Measurements from ENCODE around the gene STOX1. TPM values are rescaled to one million over a fixed set of nuclear protein-coding genes. Genes with fewer than 3 reads are reported as not detected.
A peak's percentile ranks its signal among the peaks of the same experiment; 100 is the strongest.
"Not testable (repeated sequence)": the region's sequence is repeated elsewhere in the genome, so short reads cannot be mapped to it uniquely, and the experiment has no call there.

The STOX1 gene
- 0.21 TPM for total RNA-seq

- H3K4me1 ChIP-seq (ENCODE audit: insufficient read depth, low read length) = peaks cover 16% of the 10 kb centered on the region
- peaks cover 5% of the 10 kb centered on the region for H3K27me3 ChIP-seq (ENCODE audit: insufficient read depth, low read length)
- H3K4me3 ChIP-seq (ENCODE audit: low read length) = peak within 1 kb of the TSS; percentile 34
- no peaks in the 10 kb centered on the region for H3K9me3 ChIP-seq (ENCODE audit: low read depth, low read length)
Observed at GRCh38 chr10:68826764-68827591, at the start of gene STOX1. STOX1 (plus strand) TSS chr10:68827531; CDS start chr10:68827624, 93 bp downstream.

- Histone ChIP-seq H3K4me3 (ENCODE audit: low read length) (no peak overlapping the region), H3K4me1 (ENCODE audit: insufficient read depth, low read length) (no peaks in the 10 kb centered on the region), H3K9me3 (ENCODE audit: low read depth, low read length) (no peaks in the 10 kb centered on the region), H3K27me3 (ENCODE audit: insufficient read depth, low read length) (no peaks in the 10 kb centered on the region)
Observed at GRCh38 chr10:68781613-68782574, 45.4 kb upstream of the STOX1 start.

- no peaks in the 10 kb centered on the region for H3K9me3 ChIP-seq (ENCODE audit: low read depth, low read length)
- H3K4me1 ChIP-seq (ENCODE audit: insufficient read depth, low read length) = no peaks in the 10 kb centered on the region
- H3K4me3 ChIP-seq (ENCODE audit: low read length) = no peak overlapping the region
- no peaks in the 10 kb centered on the region for H3K27me3 ChIP-seq (ENCODE audit: insufficient read depth, low read length)
Observed at GRCh38 chr10:68784476-68784875, 42.9 kb upstream of the STOX1 start.

- Histone ChIP-seq H3K4me3 (ENCODE audit: low read length) (no peak overlapping the region), H3K27me3 (ENCODE audit: insufficient read depth, low read length) (no peaks in the 10 kb centered on the region), H3K9me3 (ENCODE audit: low read depth, low read length) (no peaks in the 10 kb centered on the region), H3K4me1 (ENCODE audit: insufficient read depth, low read length) (no peaks in the 10 kb centered on the region)
Observed at GRCh38 chr10:68787813-68788212, 39.5 kb upstream of the STOX1 start.

GRCh38 chr10:68790476-68790875, 36.9 kb upstream of the STOX1 start:
- Histone ChIP-seq H3K27me3 (ENCODE audit: insufficient read depth, low read length) (no peaks in the 10 kb centered on the region), H3K4me3 (ENCODE audit: low read length) (no peak overlapping the region), H3K9me3 (ENCODE audit: low read depth, low read length) (no peaks in the 10 kb centered on the region), H3K4me1 (ENCODE audit: insufficient read depth, low read length) (no peaks in the 10 kb centered on the region)

GRCh38 chr10:68792115-68792514, 35.2 kb upstream of the STOX1 start:
- Histone ChIP-seq H3K9me3 (ENCODE audit: low read depth, low read length) (no peaks in the 10 kb centered on the region), H3K4me1 (ENCODE audit: insufficient read depth, low read length) (no peaks in the 10 kb centered on the region), H3K4me3 (ENCODE audit: low read length) (no peak overlapping the region), H3K27me3 (ENCODE audit: insufficient read depth, low read length) (no peaks in the 10 kb centered on the region)

GRCh38 chr10:68795886-68796532, 31.3 kb upstream of the STOX1 start:
- no peaks in the 10 kb centered on the region for H3K27me3 ChIP-seq (ENCODE audit: insufficient read depth, low read length)
- H3K9me3 ChIP-seq (ENCODE audit: low read depth, low read length) = no peaks in the 10 kb centered on the region
- no peak overlapping the region for H3K4me3 ChIP-seq (ENCODE audit: low read length)
- no peaks in the 10 kb centered on the region for H3K4me1 ChIP-seq (ENCODE audit: insufficient read depth, low read length)

GRCh38 chr10:68796605-68797004, 30.7 kb upstream of the STOX1 start:
- Histone ChIP-seq H3K4me1 (ENCODE audit: insufficient read depth, low read length) (no peaks in the 10 kb centered on the region), H3K27me3 (ENCODE audit: insufficient read depth, low read length) (no peaks in the 10 kb centered on the region), H3K9me3 (ENCODE audit: low read depth, low read length) (no peaks in the 10 kb centered on the region), H3K4me3 (ENCODE audit: low read length) (no peak overlapping the region)

GRCh38 chr10:68800211-68800610, 27.1 kb upstream of the STOX1 start:
- Histone ChIP-seq H3K4me3 (ENCODE audit: low read length) (no peak overlapping the region), H3K4me1 (ENCODE audit: insufficient read depth, low read length) (no peaks in the 10 kb centered on the region), H3K27me3 (ENCODE audit: insufficient read depth, low read length) (no peaks in the 10 kb centered on the region), H3K9me3 (ENCODE audit: low read depth, low read length) (no peaks in the 10 kb centered on the region)

GRCh38 chr10:68804692-68805091, 22.6 kb upstream of the STOX1 start:
- H3K27me3 ChIP-seq (ENCODE audit: insufficient read depth, low read length) = no peaks in the 10 kb centered on the region
- H3K4me3 ChIP-seq (ENCODE audit: low read length) = no peak overlapping the region
- H3K4me1 ChIP-seq (ENCODE audit: insufficient read depth, low read length) = no peaks in the 10 kb centered on the region
- no peaks in the 10 kb centered on the region for H3K9me3 ChIP-seq (ENCODE audit: low read depth, low read length)

- not testable (repeated sequence) for H3K27me3 ChIP-seq (ENCODE audit: insufficient read depth, low read length); H3K4me3 ChIP-seq (ENCODE audit: low read length); H3K4me1 ChIP-seq (ENCODE audit: insufficient read depth, low read length); H3K9me3 ChIP-seq (ENCODE audit: low read depth, low read length)
Observed at GRCh38 chr10:68810830-68811229, 16.5 kb upstream of the STOX1 start.

GRCh38 chr10:68811314-68812009, 15.9 kb upstream of the STOX1 start:
- H3K9me3 ChIP-seq (ENCODE audit: low read depth, low read length) = no peaks in the 10 kb centered on the region
- H3K4me1 ChIP-seq (ENCODE audit: insufficient read depth, low read length) = no peaks in the 10 kb centered on the region
- H3K4me3 ChIP-seq (ENCODE audit: low read length) = no peak overlapping the region
- no peaks in the 10 kb centered on the region for H3K27me3 ChIP-seq (ENCODE audit: insufficient read depth, low read length)

- Histone ChIP-seq H3K4me3 (ENCODE audit: low read length) (no peak overlapping the region), H3K27me3 (ENCODE audit: insufficient read depth, low read length) (no peaks in the 10 kb centered on the region), H3K4me1 (ENCODE audit: insufficient read depth, low read length) (no peaks in the 10 kb centered on the region), H3K9me3 (ENCODE audit: low read depth, low read length) (no peaks in the 10 kb centered on the region)
Observed at GRCh38 chr10:68812420-68812819, 14.9 kb upstream of the STOX1 start.

GRCh38 chr10:68813559-68813958, 13.8 kb upstream of the STOX1 start:
- Histone ChIP-seq H3K27me3 (ENCODE audit: insufficient read depth, low read length) (no peaks in the 10 kb centered on the region), H3K9me3 (ENCODE audit: low read depth, low read length) (no peaks in the 10 kb centered on the region), H3K4me1 (ENCODE audit: insufficient read depth, low read length) (no peaks in the 10 kb centered on the region), H3K4me3 (ENCODE audit: low read length) (no peak overlapping the region)
